ENCODE results near the gene CPT2.

GRCh38 chr1:53190210-53190611, 6.4 kb upstream of the CPT2 start:
- no peak for TF ChIP-seq OTX1 (CRISPR knock-in tag; IDR thresholded peaks at IDR 0.05)
- no peak for TF ChIP-seq BRCA1 (IDR thresholded peaks at IDR 0.05)
- no peak for TF ChIP-seq BRCA1 (CRISPR knock-in tag; IDR thresholded peaks at IDR 0.05)
- TF ChIP-seq CTCF (IDR thresholded peaks at IDR 0.05 in 2 of 3, conservative IDR thresholded peaks at IDR 0.05 in 1 of 3; ENCODE audit: insufficient read depth in 2 of 3, low read depth in 1 of 3, low read length in 3 of 3) = peak; percentile 39 to 50 (median 46); a peak in 4 of 6 replicates
- TF ChIP-seq ZSCAN29 (IDR thresholded peaks at IDR 0.05) = no peak
- TF ChIP-seq FOS (IDR thresholded peaks at IDR 0.05; ENCODE audit: extremely low read depth, insufficient read length) = no peak
- no peak for TF ChIP-seq RAD51 (IDR thresholded peaks at IDR 0.05; ENCODE audit: borderline replicate concordance, low read depth)
